Measurements from ENCODE around the gene CSF1R.

CSF1R gene

GRCh38 chr5:150085950-150086715 lies at the start of gene CSF1R:
TSS of gene CSF1R (minus strand) at chr5:150086554. CDS start at chr5:150086427, 127 bp downstream.
- in situ Hi-C loops (cut with MboI; ENCODE audit: low sequenced_read_pairs), result no loop called here

- in situ Hi-C loops (cut with MboI; ENCODE audit: low sequenced_read_pairs), result loop anchor here (25.0 kb wide), 1 partner anchor 298 kb away; no protein-coding TSS in a partner anchor
Measured at GRCh38 chr5:150135557-150136304, 49.4 kb upstream of the CSF1R start.

- in situ Hi-C loops (cut with MboI; ENCODE audit: low sequenced_read_pairs), result loop anchor here (25.0 kb wide), 1 partner anchor 297 kb away; no protein-coding TSS in a partner anchor
Measured at GRCh38 chr5:150134198-150134588, 47.8 kb upstream of the CSF1R start.

GRCh38 chr5:150133581-150134197 lies 47.3 kb upstream of the CSF1R start:
- in situ Hi-C loops (cut with MboI; ENCODE audit: low sequenced_read_pairs), result loop anchor here (25.0 kb wide), 1 partner anchor 296 kb away; no protein-coding TSS in a partner anchor

GRCh38 chr5:150132740-150133139 lies 46.4 kb upstream of the CSF1R start:
- in situ Hi-C loops (cut with MboI; ENCODE audit: low sequenced_read_pairs), result loop anchor here (25.0 kb wide), 1 partner anchor 295 kb away; no protein-coding TSS in a partner anchor

GRCh38 chr5:150131978-150132694 lies 45.8 kb upstream of the CSF1R start:
- in situ Hi-C loops (cut with MboI; ENCODE audit: low sequenced_read_pairs), result loop anchor here (25.0 kb wide), 1 partner anchor 295 kb away; no protein-coding TSS in a partner anchor

- in situ Hi-C loops (cut with MboI; ENCODE audit: low sequenced_read_pairs), result loop anchor here (25.0 kb wide), 1 partner anchor 294 kb away; no protein-coding TSS in a partner anchor
Measured at GRCh38 chr5:150131461-150131860, 45.1 kb upstream of the CSF1R start.

- in situ Hi-C loops (cut with MboI; ENCODE audit: low sequenced_read_pairs), result loop anchor here (25.0 kb wide), 1 partner anchor 293 kb away; no protein-coding TSS in a partner anchor
Measured at GRCh38 chr5:150130493-150130922, 44.2 kb upstream of the CSF1R start.

GRCh38 chr5:150129813-150130492 lies 43.6 kb upstream of the CSF1R start:
- in situ Hi-C loops (cut with MboI; ENCODE audit: low sequenced_read_pairs), result loop anchor here (25.0 kb wide), 1 partner anchor 293 kb away; no protein-coding TSS in a partner anchor

- in situ Hi-C loops (cut with MboI; ENCODE audit: low sequenced_read_pairs), result loop anchor here (25.0 kb wide), 1 partner anchor 292 kb away; no protein-coding TSS in a partner anchor
Measured at GRCh38 chr5:150129454-150129812, 43.1 kb upstream of the CSF1R start.

- in situ Hi-C loops (cut with MboI; ENCODE audit: low sequenced_read_pairs), result loop anchor here (25.0 kb wide), 1 partner anchor 290 kb away; no protein-coding TSS in a partner anchor
Measured at GRCh38 chr5:150126921-150127265, 40.5 kb upstream of the CSF1R start.

GRCh38 chr5:150126199-150126920 lies 40.0 kb upstream of the CSF1R start:
- in situ Hi-C loops (cut with MboI; ENCODE audit: low sequenced_read_pairs), result loop anchor here (25.0 kb wide), 1 partner anchor 289 kb away; no protein-coding TSS in a partner anchor

GRCh38 chr5:150125334-150125733 lies 39.0 kb upstream of the CSF1R start:
- in situ Hi-C loops (cut with MboI; ENCODE audit: low sequenced_read_pairs), result loop anchor here (25.0 kb wide), 1 partner anchor 288 kb away; no protein-coding TSS in a partner anchor

GRCh38 chr5:150124596-150124995 lies 38.2 kb upstream of the CSF1R start:
- in situ Hi-C loops (cut with MboI; ENCODE audit: low sequenced_read_pairs), result no loop called here

GRCh38 chr5:150124111-150124557 lies 37.8 kb upstream of the CSF1R start:
- in situ Hi-C loops (cut with MboI; ENCODE audit: low sequenced_read_pairs), result no loop called here

GRCh38 chr5:150123542-150123941 lies 37.2 kb upstream of the CSF1R start:
- in situ Hi-C loops (cut with MboI; ENCODE audit: low sequenced_read_pairs), result no loop called here

- in situ Hi-C loops (cut with MboI; ENCODE audit: low sequenced_read_pairs), result no loop called here
Measured at GRCh38 chr5:150122536-150123481, 36.5 kb upstream of the CSF1R start.

- in situ Hi-C loops (cut with MboI; ENCODE audit: low sequenced_read_pairs), result no loop called here
Measured at GRCh38 chr5:150122158-150122510, 35.8 kb upstream of the CSF1R start.
